Upper lobe of left lung (tissue), 4 donors: ENCODE data around the gene FZD1.

Experiments used
- POLR2A ChIP-seq, 4 donors: fragments of 450-650 bp; IDR thresholded peaks; one replicate each; pipeline ENCODE4 v1.5.1; 2016 to 2017; ENCODE audit warnings: antibody characterized with exemption in 4 of 4, mild to moderate bottlenecking in 2 of 4
- POLR2AphosphoS5 ChIP-seq, 2 donors: sonication (generic); formaldehyde crosslinking; IDR thresholded peaks; one replicate each; pipeline ENCODE4 v1.5.1; 2017; ENCODE audit warnings: antibody characterized with exemption in 2 of 2
- TF ChIP-seq, protein P1 (sequence below), 6 experiments: fragments of 450-650 bp in 4 of 6; fragments of 200-600 bp in 2 of 6; sonication (generic) in 2 of 6; IDR thresholded peaks; one replicate each; pipeline ENCODE4 v1.5.1; 2016 to 2019; ENCODE audit warnings: antibody characterized with exemption in 6 of 6

DNA sequence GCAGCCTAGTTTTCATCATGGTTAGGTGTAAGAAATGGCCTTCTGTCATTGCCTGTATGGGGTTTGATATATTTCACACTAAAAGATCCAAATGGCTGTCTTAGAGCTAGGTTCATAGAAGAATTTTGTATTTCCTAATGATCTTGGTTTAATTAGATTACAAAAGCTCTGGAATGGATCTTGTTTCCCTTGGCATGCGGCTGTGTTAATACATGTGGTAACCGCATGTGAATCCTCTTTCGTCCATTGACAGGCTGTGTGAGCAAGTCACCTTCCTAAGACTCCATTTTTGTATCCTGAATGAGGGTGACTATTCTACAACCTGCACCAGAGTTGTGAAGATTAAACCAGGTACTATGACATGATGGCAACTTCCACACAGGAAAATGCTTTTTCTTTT is 12.4 kb upstream of the FZD1 start:
- TF ChIP-seq POLR2A (IDR thresholded peaks at IDR 0.05) (no peak), POLR2AphosphoS5 (IDR thresholded peaks at IDR 0.05) (no peak)
- TF ChIP-seq, protein P1, sequence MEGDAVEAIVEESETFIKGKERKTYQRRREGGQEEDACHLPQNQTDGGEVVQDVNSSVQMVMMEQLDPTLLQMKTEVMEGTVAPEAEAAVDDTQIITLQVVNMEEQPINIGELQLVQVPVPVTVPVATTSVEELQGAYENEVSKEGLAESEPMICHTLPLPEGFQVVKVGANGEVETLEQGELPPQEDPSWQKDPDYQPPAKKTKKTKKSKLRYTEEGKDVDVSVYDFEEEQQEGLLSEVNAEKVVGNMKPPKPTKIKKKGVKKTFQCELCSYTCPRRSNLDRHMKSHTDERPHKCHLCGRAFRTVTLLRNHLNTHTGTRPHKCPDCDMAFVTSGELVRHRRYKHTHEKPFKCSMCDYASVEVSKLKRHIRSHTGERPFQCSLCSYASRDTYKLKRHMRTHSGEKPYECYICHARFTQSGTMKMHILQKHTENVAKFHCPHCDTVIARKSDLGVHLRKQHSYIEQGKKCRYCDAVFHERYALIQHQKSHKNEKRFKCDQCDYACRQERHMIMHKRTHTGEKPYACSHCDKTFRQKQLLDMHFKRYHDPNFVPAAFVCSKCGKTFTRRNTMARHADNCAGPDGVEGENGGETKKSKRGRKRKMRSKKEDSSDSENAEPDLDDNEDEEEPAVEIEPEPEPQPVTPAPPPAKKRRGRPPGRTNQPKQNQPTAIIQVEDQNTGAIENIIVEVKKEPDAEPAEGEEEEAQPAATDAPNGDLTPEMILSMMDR (IDR thresholded peaks at IDR 0.05) = no peak
